GM04504 (cell line): Measurements from ENCODE around the gene ZKSCAN7.
"Not testable (repeated sequence)": the region's sequence is repeated elsewhere in the genome, so short reads cannot be mapped to it uniquely, and the experiment has no call there.

ENCODE experiments used
- DNase-seq: peaks from one replicate; pipeline ENCODE4 v3.0.0-alpha.2; 2012; ENCODE audit warnings: low read depth

ZKSCAN7 gene

DNA sequence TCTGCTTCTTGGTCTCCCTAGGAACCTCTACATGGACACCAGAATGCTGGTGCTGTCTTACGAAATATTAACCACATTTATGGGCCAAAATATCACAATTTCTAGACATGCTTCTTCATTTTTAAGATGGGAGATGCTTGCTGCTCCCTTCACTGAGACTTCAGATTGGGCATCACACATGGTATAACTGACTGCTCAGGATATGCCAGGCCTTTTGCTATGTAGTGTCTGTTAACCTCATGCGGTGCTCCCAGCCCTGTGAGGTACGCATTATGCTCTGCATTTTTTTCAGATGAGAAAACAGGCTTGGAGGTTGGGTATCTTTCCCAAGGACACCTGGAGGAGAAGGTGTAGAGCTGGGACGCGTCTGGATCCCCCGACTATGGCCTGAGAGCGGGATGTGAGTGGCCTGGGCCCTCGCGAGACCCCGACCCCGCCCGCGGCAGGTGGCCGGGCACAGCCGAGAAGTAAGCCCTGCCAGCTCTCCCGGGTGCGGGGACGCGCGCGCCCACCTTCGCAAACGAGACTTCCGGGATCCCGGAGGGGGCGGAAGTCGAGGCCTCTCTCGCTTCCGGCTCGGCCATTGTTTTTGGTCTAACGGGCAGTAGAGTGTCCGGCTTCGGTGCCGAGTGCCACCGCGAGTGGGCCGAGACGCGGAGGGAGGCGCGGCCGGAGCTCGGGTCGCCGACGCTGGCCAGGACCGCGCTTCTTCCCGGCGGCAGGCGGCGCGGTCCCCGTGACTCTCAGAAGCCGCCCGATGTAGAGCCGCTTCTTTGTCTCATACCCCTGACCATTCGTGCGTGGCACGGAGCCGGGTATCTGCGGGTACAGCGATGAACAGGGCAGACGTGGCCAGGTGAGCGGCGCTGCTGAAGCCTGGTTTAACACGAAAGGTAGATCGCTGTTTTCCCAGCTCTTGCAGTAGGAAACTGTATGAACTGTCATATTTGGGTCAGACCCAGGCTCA, at the start of gene ZKSCAN7:
Gene ZKSCAN7 (plus strand): TSS at position 568 of the 967 bp plus-strand sequence. CDS start 1,855 bp downstream, outside the sequence.
- peak; percentile 13 for DNase-seq

DNA sequence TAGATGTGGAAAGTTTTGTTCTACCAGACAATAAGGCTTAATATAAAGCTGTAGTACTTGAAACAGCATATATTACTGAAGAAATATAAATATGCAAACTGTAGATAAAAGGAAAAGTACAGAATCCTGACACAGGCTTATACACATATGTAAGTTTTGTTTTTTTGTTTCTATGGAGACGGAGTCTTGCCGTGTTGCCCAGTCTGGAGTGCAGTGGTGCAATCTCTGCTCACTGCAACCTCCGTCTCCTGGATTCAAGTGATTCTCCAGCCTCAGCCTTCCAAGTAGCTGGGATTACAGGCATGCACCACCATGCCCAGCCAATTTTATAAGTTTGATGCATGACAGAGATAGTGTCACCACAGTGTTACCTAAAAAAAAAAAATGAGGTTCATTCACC, 48.4 kb upstream of the ZKSCAN7 start:
- DNase-seq, result no peak

DNA sequence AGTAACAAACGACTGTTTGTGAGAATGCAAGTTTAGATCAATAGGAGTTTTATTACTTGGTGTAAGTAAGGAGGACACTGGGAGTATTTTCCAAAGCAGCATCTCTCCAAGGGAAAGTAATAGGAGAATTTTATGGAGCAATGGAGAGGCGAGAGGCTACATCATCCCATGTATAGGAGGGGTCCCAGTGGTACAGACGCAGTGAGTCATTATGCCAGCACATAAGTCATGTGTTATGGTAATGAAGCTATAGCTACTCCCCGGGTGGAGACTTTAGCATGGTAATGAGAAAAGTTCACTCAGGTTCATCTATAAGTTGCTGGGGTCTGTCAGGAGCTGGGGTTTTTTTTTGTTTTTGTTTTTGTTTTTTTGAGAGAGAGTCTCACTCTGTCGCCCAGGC, 48.0 kb upstream of the ZKSCAN7 start:
- DNase-seq, result no peak

DNA sequence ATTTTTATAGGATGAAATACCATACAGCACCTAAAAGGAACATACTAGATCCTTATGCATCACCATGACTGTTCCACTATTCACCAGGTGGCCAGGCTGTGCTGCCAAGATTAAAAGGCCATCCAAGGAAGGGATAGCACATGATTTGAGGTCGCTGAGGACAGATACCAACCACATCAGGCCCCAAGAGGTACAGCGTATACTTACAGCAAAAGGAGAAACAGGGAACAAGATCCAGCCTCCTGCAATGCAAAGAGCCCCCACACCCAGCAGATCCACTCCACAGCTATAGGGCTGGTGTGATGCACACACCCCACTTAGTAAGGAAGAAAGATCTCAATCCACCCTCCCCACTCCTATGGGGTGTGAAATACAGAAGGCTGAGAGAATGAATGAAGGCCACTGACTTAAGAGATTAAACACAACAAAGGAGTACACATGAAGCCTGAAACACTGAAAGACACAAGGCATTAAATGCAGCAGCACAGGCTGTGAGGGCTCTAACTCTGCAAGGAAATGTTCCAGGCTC, 45.5 kb upstream of the ZKSCAN7 start:
- no peak for DNase-seq

DNA sequence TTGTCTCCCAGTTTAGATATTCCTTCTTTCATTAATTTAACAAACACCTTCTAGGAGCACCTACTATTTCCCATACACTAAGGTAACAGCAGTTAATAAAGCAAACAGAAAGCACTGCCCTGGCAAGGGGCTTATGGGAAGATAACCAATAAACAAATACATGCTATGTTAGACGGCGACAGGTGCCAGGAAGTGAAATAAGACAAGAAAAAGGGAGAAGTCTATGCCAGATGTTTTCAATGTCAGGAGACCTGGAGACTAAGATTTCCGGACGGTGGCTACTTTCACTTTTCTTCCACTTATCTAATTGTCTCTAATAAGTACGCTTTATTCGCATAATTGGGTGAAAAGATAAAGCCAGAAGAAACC, 45.0 kb upstream of the ZKSCAN7 start:
- DNase-seq, result no peak

DNA sequence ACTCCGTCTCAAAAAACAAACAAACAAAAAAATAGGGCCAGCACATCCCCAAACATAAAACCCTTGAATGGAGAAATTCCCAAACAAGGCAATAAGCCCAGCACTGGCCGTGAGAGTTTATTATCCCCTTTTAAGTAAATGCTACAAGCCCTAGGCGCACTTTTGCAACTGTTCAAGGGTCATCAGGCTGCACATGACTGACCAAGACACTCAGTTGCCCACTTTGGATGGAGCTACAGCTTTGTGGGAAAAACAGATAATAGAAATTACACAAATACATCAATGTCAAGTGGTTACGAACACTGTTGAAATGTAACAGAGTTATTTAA, 43.8 kb upstream of the ZKSCAN7 start:
- no peak for DNase-seq

DNA sequence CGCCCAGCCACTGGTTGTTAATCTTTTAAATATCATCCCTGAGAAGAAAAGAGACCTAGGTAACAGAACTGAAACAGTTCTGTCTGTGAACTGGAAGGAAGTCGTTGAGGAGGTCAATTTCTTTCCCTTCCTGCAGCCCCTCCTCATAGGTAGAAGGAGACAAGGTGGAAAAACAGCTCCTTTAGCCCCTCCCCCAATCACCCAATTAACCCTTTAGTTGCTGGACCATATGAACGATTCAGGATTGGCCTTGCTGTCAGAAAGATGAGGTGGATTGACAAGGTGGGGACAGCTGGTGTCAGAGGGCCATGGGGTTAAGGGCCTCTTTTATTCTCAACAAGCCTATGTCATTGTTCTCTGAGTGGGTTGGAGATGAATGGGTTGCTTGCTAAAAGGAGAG, 41.5 kb upstream of the ZKSCAN7 start:
- DNase-seq, result no peak

DNA sequence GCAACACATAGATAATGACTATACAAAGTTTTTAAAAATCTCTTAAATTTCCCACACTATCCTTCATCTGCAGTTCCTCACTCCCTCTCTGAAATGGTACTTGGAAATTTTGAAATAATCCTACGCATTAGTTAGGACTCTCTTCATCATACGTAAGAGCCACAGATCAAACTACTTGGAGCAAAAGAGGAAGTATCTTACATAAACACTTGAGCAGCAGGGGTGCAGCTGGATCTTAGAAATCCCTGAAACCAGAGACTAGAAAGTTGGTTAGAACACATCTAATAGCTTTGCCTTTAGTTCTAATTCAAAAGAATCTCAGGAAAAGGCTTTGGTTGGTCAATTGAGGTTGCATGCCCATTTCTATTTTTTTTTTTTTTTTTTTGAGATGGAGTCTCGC, 38.8 kb upstream of the ZKSCAN7 start:
- DNase-seq, result no peak

DNA sequence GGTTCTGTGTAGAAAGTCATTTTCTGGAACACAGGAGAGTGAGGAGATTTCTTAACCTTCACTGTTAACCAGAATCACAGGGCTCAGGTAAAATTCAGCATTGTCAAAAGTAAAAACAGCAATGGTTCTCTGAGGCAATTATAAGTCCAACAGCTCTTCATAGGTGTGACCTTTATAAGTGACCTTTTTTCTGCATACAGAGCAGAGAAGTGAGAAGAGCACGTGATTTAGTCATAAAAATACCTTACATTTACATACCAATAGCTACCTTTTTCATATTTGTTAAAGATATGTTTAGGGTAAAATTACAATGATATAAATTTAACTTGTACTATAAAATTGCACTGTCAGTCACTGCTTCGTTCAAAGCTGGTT, 36.2 kb upstream of the ZKSCAN7 start:
- no peak for DNase-seq

DNA sequence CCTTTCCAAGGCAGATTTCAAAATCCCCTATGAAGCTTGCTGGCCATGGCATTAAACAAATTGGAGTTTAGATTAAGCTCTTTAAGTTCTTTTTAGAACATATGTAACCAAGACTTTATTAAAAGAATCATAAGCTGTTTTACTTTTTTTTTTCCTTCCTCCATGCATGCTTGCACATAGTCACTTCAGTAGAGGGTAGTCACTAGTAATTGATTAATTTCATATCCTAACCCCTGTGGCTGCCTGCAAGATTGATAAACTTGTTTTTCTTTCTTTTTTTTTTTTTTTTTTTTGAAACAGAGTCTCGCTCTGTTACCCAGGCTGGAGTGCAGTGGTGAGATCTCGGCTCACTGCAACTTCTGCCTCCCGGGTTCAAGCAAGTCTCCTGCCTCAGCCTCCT, 33.3 kb upstream of the ZKSCAN7 start:
- no peak for DNase-seq

DNA sequence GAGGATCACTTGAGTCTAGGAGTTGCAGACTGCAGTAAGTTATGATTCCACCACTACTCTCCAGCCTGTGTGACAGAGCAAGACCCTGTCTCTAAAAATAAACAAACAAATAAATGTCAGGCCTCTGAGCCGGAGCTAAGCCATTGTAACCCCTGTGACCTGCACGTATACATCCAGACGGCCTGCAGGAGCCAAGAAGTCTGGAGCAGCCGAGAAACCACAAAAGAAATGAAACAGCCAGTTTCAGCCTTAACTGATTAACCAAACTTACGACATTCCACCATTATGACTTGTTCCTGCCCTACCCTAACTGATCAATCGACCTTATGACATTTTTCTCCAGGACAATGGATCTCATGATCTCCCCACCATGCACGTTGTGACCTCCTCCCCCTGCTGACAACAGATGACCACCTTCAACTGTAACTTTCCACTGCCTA, 32.5 kb upstream of the ZKSCAN7 start:
- DNase-seq, result no peak

DNA sequence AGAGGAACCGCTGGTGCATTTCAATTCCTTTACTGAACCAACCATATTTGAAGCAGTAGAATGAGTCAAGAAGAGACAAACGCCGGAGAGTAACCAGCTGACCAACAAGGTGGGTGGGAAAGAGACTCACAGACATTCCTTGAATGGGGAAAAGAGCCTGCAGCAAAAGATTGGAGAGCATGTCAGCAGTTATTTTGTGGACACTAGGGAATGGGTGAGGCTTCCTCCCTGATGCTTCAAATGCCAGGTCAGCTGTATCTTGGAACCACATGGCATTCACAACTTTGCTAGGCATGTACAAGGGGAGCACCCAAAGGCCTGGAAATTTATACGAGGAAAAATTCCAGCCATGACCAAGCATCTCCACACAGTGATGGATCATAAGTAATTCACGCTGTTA, 29.9 kb upstream of the ZKSCAN7 start:
- DNase-seq, result no peak

DNA sequence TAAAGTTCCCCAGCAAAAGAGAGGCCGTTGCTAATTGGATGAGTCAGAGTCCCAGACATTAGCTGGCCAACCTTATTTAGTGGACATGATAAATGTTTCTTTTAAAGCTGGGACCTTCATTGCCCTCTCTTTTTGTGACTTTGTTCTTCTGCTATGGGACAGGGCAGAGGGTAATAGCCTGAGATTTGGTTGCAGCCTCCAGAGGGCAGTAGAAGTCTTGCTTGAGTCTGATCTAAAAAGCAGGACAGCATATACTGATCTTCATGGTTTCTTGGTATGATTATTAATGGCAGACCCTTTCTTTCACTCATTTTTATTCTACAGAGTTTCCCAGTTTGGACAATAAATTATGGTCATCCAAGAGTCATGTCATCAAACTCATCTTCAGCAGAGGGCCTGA, 25.1 kb upstream of the ZKSCAN7 start:
- no peak for DNase-seq

DNA sequence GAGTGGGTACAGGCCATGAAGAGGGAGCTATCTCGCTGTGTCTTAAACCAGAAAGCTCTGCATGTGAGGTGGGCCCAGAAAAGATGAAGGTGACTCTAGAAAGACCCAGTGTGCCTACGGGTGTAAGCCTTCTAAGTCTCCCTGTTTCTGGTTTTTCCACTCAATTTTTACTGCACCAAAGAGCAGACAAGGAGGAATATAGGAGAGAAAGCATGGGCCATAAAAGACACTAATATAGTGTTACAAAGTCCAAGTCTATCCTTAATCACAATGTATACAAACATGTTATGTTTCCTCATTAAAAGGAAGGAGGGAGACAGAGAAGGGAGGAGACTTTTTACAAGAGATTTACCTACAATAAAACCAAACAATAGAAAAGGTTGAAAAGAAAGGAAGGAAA, 24.1 kb upstream of the ZKSCAN7 start:
- DNase-seq, result no peak

DNA sequence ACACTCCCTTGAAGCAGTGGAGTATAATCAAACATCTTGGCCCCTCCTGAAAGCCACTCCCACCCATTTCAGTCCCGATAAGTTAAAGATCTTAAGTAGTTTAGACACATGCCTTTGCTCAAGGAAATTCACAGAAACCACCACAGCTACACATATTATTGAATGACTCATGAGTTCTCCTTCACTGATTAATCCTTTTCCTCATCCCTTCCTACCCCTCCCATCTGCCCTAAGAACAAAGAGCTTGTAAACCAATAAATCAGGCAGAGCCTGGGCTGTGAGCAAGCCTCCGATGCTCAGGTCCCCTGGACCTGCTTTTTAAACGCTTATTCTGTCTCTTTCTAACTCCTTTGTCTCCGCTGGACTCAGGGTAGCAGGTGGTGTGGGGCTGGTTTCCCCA, 20.3 kb upstream of the ZKSCAN7 start:
- DNase-seq, result not testable (repeated sequence)

DNA sequence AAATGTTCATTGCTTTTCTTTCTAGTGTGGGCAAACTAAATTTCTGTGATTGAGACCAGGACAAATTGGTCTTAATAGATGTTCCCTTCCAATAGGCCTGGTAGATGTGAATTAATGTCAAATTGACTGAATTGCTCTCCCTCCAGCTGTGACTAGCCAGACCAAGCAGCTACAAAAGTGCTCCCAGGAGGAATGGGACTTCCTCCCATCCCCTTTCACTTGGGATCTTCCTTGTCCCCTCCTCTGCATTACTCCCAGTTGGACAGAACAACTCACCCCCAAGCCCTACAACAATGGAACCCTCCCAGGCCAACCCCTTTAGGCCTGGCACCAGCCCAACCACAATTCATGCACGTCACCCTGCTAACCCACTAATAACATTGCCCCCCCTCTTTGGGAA, 19.6 kb upstream of the ZKSCAN7 start:
- DNase-seq, result no peak

DNA sequence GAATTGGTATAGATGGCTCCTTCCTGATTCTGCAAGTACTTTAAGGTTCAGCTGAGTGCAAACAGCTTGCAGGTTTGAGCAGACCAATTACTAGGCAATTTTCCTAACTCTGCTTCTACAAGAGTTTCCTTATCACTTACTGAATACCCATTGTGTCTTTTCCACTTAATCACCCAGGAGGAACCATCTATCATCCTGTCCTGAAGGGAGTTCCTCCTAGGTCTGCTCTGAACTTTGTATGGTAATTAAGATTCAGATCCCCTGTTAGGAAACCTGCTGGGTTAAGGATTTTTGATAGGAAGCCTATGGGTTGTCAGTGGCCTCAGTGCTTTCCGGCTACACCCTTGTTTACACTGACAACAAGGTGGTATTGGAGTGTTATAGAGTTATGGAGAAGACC, 10.2 kb upstream of the ZKSCAN7 start:
- DNase-seq, result not testable (repeated sequence)

DNA sequence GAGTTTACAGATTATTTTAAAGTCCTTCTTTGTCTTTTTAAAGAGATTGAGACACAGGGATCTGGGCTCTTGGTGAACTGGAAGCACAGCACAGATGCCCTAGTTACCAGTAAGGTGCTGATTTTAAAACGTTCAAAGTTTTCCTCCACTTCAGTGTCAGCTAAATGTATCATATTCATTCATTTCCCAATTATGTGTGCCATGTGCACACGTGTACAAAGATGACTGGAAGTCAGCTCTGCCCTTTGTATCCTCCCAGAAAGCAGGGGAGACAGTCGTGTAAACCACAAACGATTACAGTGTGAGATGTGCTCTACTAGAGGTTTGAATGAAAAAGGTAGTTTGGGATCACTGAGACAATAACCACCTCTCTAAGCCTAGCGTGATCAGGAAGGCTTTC, 730 bp downstream of the ZKSCAN7 start:
- DNase-seq, result no peak

DNA sequence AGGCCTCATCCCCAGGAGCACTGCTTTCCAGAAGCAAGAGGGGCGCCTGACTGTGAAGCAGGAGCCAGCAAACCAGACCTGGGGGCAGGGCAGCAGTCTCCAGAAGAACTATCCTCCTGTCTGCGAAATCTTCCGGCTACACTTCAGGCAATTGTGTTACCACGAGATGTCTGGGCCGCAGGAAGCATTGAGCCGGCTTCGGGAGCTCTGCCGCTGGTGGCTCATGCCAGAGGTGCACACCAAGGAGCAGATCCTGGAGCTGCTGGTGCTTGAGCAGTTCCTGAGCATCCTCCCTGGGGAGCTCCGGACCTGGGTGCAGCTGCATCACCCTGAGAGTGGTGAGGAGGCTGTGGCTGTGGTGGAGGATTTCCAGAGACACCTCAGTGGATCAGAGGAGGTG, 2.1 kb downstream of the ZKSCAN7 start:
- DNase-seq, result no peak

DNA sequence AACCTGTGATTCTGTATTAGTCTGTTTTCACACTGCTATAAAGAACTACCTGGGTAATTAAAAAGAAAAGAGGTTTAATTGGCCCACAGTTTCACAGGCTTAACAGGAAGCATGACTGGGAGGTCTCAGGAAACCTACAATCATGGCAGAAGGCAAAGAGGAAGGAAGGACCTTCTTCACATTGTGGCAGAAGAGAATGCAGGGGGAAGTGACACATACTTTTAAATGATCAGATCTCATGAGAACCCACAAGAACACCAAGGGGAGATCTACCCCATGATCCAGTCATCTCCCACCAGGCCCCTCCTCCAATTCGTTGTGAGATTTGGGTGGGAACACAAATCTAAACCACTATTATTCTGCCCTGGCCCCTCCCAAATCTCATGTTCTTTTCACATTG, 6.1 kb downstream of the ZKSCAN7 start:
- no peak for DNase-seq

DNA sequence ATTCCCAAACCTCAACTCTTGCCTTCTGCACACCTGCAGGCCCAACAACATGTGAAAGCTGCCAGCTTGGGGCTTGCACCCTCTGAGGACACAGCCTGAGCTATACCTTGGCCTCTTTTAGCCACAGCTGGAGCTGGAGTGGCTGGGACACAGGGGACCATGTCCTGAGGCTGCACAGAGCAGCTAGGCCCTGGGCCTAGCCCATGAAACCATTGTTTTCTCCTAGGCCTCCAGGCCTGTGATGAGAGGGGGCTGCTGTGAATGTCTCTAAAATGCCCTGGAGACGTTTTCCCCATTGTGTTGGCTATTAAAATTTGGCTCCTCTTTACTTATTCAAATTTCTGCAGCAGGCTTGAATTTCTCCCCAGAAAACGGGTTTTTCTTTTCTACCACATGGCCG, 7.2 kb downstream of the ZKSCAN7 start:
- DNase-seq, result no peak

DNA sequence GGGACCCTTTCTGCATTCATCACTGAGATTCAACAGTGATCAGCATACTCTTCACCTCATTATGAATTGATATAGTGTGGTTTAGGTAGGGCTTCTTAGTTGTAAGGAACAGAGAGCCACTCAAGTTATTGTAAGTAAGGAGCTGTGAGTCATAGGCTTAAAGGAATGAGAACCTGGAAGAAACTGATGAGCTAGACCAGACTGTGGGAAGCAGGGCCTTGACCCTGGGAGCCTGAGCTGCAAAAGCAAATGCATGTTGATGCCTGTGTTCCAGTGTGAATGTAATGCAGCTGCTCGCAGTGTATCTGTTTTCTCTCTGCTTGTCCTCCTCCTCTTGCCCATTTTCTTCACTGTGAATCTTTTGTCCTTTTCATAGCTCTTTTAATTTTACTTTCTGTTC, 13.6 kb downstream of the ZKSCAN7 start:
- no peak for DNase-seq

DNA sequence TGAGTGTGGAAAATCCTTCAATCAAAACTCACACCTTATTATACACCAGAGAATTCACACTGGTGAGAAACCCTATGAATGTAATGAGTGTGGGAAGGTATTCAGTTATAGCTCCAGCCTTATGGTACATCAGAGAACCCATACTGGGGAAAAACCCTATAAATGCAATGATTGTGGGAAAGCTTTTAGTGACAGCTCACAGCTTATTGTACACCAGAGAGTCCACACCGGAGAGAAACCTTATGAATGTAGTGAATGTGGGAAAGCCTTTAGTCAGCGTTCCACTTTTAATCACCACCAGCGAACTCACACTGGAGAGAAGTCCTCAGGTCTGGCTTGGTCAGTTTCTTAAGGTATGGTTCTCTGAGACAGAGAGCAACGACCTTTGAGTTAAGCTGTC, 16.0 kb downstream of the ZKSCAN7 start:
- no peak for DNase-seq

DNA sequence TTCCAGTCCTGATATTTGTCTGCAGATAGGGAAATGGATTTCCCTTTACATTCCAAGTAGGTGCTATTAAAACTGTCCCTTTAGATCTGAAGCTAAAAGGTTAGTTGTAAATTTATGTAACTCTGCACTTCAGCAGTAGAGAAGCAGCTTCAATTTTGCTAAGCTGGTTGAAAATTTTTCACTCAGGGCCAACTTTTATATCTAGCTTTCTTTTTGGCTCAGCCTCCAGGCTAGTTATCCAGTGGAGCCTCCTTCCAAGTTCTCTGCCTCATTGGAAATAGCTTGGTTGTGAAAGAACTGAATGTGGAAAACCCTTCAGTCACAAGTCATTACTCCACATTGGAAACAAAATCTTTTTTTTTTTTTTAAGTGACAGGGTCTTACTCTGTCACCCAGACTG, 21.6 kb downstream of the ZKSCAN7 start:
- no peak for DNase-seq
